ENCODE results near the gene LRFN5.

LRFN5 gene

GRCh38 chr14:41609704-41610183 lies 3.1 kb downstream of the LRFN5 start:
- peak; percentile 63 for TF ChIP-seq CTCF (IDR thresholded peaks at IDR 0.05; ENCODE audit: low read depth, low read length)
- DNase-seq (ENCODE audit: low read depth, low spot score): peak; percentile 70
- peak overlapping the region; percentile 52 for H3K4me3 ChIP-seq (ENCODE audit: low read depth, low read length)
- in situ Hi-C loops (cut with HindIII; ENCODE audit: low sequenced_read_pairs): no loop called here

- TF ChIP-seq CTCF (IDR thresholded peaks at IDR 0.05; ENCODE audit: low read depth, low read length): no peak
- in situ Hi-C loops (cut with HindIII; ENCODE audit: low sequenced_read_pairs): no loop called here
- peak; percentile 5 for DNase-seq (ENCODE audit: low read depth, low spot score)
- no peak overlapping the region for H3K4me3 ChIP-seq (ENCODE audit: low read depth, low read length)
Measured at GRCh38 chr14:41615011-41615595, 8.4 kb downstream of the LRFN5 start.

GRCh38 chr14:41623736-41624135 lies 17.1 kb downstream of the LRFN5 start:
- no peak for TF ChIP-seq CTCF (IDR thresholded peaks at IDR 0.05; ENCODE audit: low read depth, low read length)
- no peak overlapping the region for H3K4me3 ChIP-seq (ENCODE audit: low read depth, low read length)
- in situ Hi-C loops (cut with HindIII; ENCODE audit: low sequenced_read_pairs): no loop called here
- DNase-seq (ENCODE audit: low read depth, low spot score): no peak

GRCh38 chr14:41629876-41630275 lies 23.2 kb downstream of the LRFN5 start:
- H3K4me3 ChIP-seq (ENCODE audit: low read depth, low read length): no peak overlapping the region
- in situ Hi-C loops (cut with HindIII; ENCODE audit: low sequenced_read_pairs): no loop called here
- DNase-seq (ENCODE audit: low read depth, low spot score): no peak
- TF ChIP-seq CTCF (IDR thresholded peaks at IDR 0.05; ENCODE audit: low read depth, low read length): no peak

- no peak for DNase-seq (ENCODE audit: low read depth, low spot score)
- no peak overlapping the region for H3K4me3 ChIP-seq (ENCODE audit: low read depth, low read length)
- in situ Hi-C loops (cut with HindIII; ENCODE audit: low sequenced_read_pairs): no loop called here
- no peak for TF ChIP-seq CTCF (IDR thresholded peaks at IDR 0.05; ENCODE audit: low read depth, low read length)
Measured at GRCh38 chr14:41634286-41634685, 27.6 kb downstream of the LRFN5 start.

GRCh38 chr14:41636492-41637392 lies 30.1 kb downstream of the LRFN5 start:
- TF ChIP-seq CTCF (IDR thresholded peaks at IDR 0.05; ENCODE audit: low read depth, low read length): no peak
- H3K4me3 ChIP-seq (ENCODE audit: low read depth, low read length): no peak overlapping the region

More at GRCh38 chr14:41636492-41637392, 30.1 kb downstream of the LRFN5 start:
- DNase-seq (ENCODE audit: low read depth, low spot score): peak; percentile 65
- in situ Hi-C loops (cut with HindIII; ENCODE audit: low sequenced_read_pairs): no loop called here

Data from astrocyte of the spinal cord (primary cell).